HCT116 (cell line): ENCODE measurements around the gene SLAIN2.

Source experiments
- CEBPB ChIP-seq: IDR thresholded peaks from 2 replicates; pipeline ENCODE4 v1.6.1; 2012; ENCODE audit warnings: low read depth
- EZH2 ChIP-seq: fragments of 200-600 bp; sonication (generic); IDR thresholded peaks from 2 replicates; pipeline ENCODE4 v1.6.1; 2017; ENCODE audit warnings: antibody characterized with exemption, mixed run types
- EZH2phosphoT487 ChIP-seq: fragments of 200-600 bp; IDR thresholded peaks from 2 replicates; pipeline ENCODE4 v1.6.1; 2018; ENCODE audit warnings: antibody characterized with exemption, borderline replicate concordance
- JUND ChIP-seq: IDR thresholded peaks from 2 replicates; pipeline ENCODE4 v1.6.1; 2012
- POLR2A ChIP-seq: IDR thresholded peaks from 2 replicates; pipeline ENCODE4 v1.7.0; 2011; ENCODE audit warnings: borderline replicate concordance; ENCODE audit not compliant: insufficient read depth, insufficient read length; ENCODE audit errors: extremely low read depth
- POLR2AphosphoS5 ChIP-seq: IDR thresholded peaks from 2 replicates; pipeline ENCODE4 v1.6.1; 2011; ENCODE audit warnings: mild to moderate bottlenecking, low read depth, low read length, moderate library complexity
- SRF ChIP-seq: IDR thresholded peaks from 2 replicates; pipeline ENCODE4 v1.6.1; 2012; ENCODE audit warnings: low read depth
- ZNF274 ChIP-seq: fragments of 200-500 bp; sonication (Bioruptor generic); IDR thresholded peaks from 2 replicates; pipeline ENCODE4 v1.6.1; 2014; ENCODE audit warnings: mild to moderate bottlenecking, low read depth, low read length, inconsistent platforms
- TF ChIP-seq, protein P1 (sequence below), 3 experiments: fragments of 200-600 bp in 1 of 3; sonication (generic) in 1 of 3; IDR thresholded peaks in 2 of 3; conservative IDR thresholded peaks in 1 of 3; 2 replicates each; pipeline ENCODE4 v1.5.1; 2012 to 2017; ENCODE audit warnings: low read depth in 2 of 3, low read length in 2 of 3, antibody characterized with exemption in 1 of 3, borderline replicate concordance in 1 of 3, control low read depth in 1 of 3, mild to moderate bottlenecking in 1 of 3, mixed read lengths in 1 of 3, mixed run types in 1 of 3, moderate library complexity in 1 of 3; ENCODE audit not compliant: insufficient read depth in 1 of 3
- TF ChIP-seq, protein P2 (sequence below): IDR thresholded peaks from 2 replicates; pipeline ENCODE4 v1.6.1; 2012
- TF ChIP-seq, protein P3 (sequence below): IDR thresholded peaks from 2 replicates; pipeline ENCODE4 v1.6.1; 2012
- TF ChIP-seq, protein P4 (sequence below): IDR thresholded peaks from 2 replicates; pipeline ENCODE4 v1.6.1; 2011; ENCODE audit warnings: mild to moderate bottlenecking, low read length, moderate library complexity; ENCODE audit not compliant: insufficient replicate concordance; ENCODE audit errors: extremely low read depth

DNA sequence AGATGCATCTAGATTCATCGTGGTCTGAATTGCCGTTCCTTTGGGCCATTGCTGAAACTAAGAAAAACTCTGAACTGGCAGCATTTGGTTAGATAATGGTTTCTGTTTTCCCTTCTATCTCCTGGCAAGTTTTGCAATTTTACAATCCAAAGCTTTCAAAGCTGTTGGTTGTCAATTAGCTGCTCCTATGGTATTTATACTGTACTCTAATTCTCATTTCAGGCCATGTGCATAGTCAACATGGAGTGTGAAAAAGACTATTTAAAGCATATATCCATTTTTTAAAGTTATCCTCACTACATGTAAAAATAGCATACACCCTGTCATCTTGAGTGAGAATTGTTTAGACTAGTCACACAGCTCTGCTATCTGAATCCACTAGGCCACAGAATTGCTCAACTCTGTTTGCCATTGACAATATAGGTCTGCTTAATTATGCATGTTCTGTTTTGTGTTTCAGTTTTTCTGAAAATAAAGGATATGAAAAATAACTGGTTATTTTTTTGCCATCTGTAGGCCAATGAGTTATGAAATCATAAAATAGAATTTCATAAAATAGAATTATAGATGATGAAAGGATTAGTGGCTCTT, 44.0 kb upstream of the SLAIN2 start:
- TF ChIP-seq, protein P1, sequence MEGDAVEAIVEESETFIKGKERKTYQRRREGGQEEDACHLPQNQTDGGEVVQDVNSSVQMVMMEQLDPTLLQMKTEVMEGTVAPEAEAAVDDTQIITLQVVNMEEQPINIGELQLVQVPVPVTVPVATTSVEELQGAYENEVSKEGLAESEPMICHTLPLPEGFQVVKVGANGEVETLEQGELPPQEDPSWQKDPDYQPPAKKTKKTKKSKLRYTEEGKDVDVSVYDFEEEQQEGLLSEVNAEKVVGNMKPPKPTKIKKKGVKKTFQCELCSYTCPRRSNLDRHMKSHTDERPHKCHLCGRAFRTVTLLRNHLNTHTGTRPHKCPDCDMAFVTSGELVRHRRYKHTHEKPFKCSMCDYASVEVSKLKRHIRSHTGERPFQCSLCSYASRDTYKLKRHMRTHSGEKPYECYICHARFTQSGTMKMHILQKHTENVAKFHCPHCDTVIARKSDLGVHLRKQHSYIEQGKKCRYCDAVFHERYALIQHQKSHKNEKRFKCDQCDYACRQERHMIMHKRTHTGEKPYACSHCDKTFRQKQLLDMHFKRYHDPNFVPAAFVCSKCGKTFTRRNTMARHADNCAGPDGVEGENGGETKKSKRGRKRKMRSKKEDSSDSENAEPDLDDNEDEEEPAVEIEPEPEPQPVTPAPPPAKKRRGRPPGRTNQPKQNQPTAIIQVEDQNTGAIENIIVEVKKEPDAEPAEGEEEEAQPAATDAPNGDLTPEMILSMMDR (IDR thresholded peaks at IDR 0.05 in 2 of 3, conservative IDR thresholded peaks at IDR 0.05 in 1 of 3; ENCODE audit: borderline replicate concordance in 1 of 3, insufficient read depth in 1 of 3, low read depth in 2 of 3, low read length in 2 of 3), result no peak
- TF ChIP-seq, protein P2, sequence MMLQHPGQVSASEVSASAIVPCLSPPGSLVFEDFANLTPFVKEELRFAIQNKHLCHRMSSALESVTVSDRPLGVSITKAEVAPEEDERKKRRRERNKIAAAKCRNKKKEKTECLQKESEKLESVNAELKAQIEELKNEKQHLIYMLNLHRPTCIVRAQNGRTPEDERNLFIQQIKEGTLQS, result no peak
- TF ChIP-seq, protein P3, sequence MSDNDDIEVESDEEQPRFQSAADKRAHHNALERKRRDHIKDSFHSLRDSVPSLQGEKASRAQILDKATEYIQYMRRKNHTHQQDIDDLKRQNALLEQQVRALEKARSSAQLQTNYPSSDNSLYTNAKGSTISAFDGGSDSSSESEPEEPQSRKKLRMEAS, result no peak
- TF ChIP-seq ZNF274 (no peak), JUND (no peak), POLR2A (no peak), CEBPB (no peak), EZH2 (no peak), POLR2AphosphoS5 (no peak), EZH2phosphoT487 (no peak), SRF (no peak)
- TF ChIP-seq, protein P4, sequence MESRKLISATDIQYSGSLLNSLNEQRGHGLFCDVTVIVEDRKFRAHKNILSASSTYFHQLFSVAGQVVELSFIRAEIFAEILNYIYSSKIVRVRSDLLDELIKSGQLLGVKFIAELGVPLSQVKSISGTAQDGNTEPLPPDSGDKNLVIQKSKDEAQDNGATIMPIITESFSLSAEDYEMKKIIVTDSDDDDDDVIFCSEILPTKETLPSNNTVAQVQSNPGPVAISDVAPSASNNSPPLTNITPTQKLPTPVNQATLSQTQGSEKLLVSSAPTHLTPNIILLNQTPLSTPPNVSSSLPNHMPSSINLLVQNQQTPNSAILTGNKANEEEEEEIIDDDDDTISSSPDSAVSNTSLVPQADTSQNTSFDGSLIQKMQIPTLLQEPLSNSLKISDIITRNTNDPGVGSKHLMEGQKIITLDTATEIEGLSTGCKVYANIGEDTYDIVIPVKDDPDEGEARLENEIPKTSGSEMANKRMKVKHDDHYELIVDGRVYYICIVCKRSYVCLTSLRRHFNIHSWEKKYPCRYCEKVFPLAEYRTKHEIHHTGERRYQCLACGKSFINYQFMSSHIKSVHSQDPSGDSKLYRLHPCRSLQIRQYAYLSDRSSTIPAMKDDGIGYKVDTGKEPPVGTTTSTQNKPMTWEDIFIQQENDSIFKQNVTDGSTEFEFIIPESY, result no peak
